Gastroesophageal sphincter (tissue), 4 donors: ENCODE results near the gene BCAR3. TPM values are rescaled to one million over a fixed set of nuclear protein-coding genes. Genes with fewer than 3 reads are reported as not detected.

Experiments
- ATAC-seq: fragments of 150-250 bp; one replicate; pipeline ENCODE4 v1.9.1; 2016; ENCODE audit warnings: mild to moderate bottlenecking, moderate library complexity
- H3K27ac ChIP-seq, 4 donors: fragments of 200-600 bp; sonication (generic) in 3 of 4; 1 replicate in 3 of 4; 2 replicates in 1 of 4; pipeline ENCODE4 v1.5.1; 2016 to 2019
- H3K27me3 ChIP-seq: fragments of 200-600 bp; sonication (generic); one replicate; pipeline ENCODE4 v1.5.1; 2019
- H3K36me3 ChIP-seq, 2 donors: fragments of 200-600 bp; sonication (generic); one replicate each; pipeline ENCODE4 v1.5.1; 2019; ENCODE audit warnings: control low read depth in 1 of 2
- H3K4me1 ChIP-seq, 3 donors: fragments of 200-600 bp; sonication (generic); 1 replicate in 2 of 3; 2 replicates in 1 of 3; pipeline ENCODE4 v1.5.1; 2016 to 2019; ENCODE audit warnings: control low read depth in 2 of 3
- H3K4me3 ChIP-seq, 2 donors: fragments of 200-600 bp; sonication (generic); one replicate each; pipeline ENCODE4 v1.5.1; 2019; ENCODE audit warnings: mild to moderate bottlenecking in 1 of 2, moderate library complexity in 1 of 2
- H3K9me3 ChIP-seq, 3 donors: fragments of 200-600 bp; sonication (generic); one replicate each; pipeline ENCODE4 v1.5.1; 2017 to 2019; ENCODE audit warnings: control low read depth in 2 of 3
- EP300 ChIP-seq: sonication (generic); formaldehyde crosslinking; IDR thresholded peaks from one replicate; pipeline ENCODE4 v1.6.1; 2017; ENCODE audit warnings: antibody characterized with exemption, mild to moderate bottlenecking
- POLR2A ChIP-seq, 2 donors: fragments of 450-650 bp; IDR thresholded peaks; one replicate each; pipeline ENCODE4 v1.6.1; 2017; ENCODE audit warnings: antibody characterized with exemption in 2 of 2, mild to moderate bottlenecking in 2 of 2, moderate library complexity in 1 of 2
- POLR2AphosphoS5 ChIP-seq: sonication (generic); formaldehyde crosslinking; IDR thresholded peaks from one replicate; pipeline ENCODE4 v1.6.1; 2017; ENCODE audit warnings: antibody characterized with exemption
- WGBS, 2 donors: methylation state at CpG; one replicate each; pipeline ENCODE4 v1.1.5; 2018; ENCODE audit warnings: low coverage in 1 of 2; 5-methylcytosine and 5-hydroxymethylcytosine counted together
- total RNA-seq, 4 donors: library from RNA; depleted of rRNA; stranded (reverse); fragments of >200 nt; gene quantifications; one replicate each; pipeline ENCODE4 v1.1.0, GENCODE V29; 2016
- TF ChIP-seq, protein P1 (sequence below), 4 experiments: fragments of 200-600 bp in 2 of 4; fragments of 450-650 bp in 2 of 4; sonication (generic) in 1 of 4; IDR thresholded peaks; one replicate each; pipeline ENCODE4 v1.5.1; 2017 to 2019; ENCODE audit warnings: antibody characterized with exemption in 4 of 4, mild to moderate bottlenecking in 2 of 4, moderate library complexity in 2 of 4

BCAR3 gene
- total RNA-seq, 4 donors from 2014 or later, result 33.9 to 40.2 (median 38.3) TPM

DNA sequence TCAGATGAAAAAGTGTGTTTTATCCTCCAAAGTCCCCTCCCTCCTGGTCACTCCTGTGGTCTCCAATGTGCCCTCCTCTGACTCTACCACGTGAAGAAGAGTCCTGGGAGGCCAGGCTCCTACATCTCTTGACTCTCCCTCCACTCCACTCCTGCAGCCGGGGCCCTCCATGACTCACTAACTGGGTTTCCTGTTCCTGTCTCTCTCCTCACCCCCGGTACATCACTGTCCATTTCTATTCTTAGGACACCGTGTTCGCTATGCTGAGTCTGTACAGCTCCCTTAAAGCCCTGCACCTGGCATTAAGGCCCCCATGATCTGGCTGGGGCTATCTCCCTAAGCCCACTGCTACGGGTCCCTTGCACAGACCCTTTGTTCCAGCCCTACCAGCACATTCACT lies 93.4 kb downstream of the BCAR3 start:
- H3K36me3 ChIP-seq, result peaks cover 0 to 64% of the 10 kb centered on the region in 2 donors
- H3K27me3 ChIP-seq, result no peaks in the 10 kb centered on the region
- H3K27ac ChIP-seq, result no peak overlapping the region
- H3K9me3 ChIP-seq, result no peaks in the 10 kb centered on the region
- H3K4me1 ChIP-seq, result peaks cover 0 to 48% (median 8%) of the 10 kb centered on the region in 3 donors
- H3K4me3 ChIP-seq, result no peak overlapping the region
- 74 to 76% methylated on average over 6 of the region's 6 CpGs for WGBS, 2 donors
- TF ChIP-seq EP300 (no peak), POLR2A (IDR thresholded peaks at IDR 0.05) (no peak), POLR2AphosphoS5 (no peak)
- TF ChIP-seq, protein P1, sequence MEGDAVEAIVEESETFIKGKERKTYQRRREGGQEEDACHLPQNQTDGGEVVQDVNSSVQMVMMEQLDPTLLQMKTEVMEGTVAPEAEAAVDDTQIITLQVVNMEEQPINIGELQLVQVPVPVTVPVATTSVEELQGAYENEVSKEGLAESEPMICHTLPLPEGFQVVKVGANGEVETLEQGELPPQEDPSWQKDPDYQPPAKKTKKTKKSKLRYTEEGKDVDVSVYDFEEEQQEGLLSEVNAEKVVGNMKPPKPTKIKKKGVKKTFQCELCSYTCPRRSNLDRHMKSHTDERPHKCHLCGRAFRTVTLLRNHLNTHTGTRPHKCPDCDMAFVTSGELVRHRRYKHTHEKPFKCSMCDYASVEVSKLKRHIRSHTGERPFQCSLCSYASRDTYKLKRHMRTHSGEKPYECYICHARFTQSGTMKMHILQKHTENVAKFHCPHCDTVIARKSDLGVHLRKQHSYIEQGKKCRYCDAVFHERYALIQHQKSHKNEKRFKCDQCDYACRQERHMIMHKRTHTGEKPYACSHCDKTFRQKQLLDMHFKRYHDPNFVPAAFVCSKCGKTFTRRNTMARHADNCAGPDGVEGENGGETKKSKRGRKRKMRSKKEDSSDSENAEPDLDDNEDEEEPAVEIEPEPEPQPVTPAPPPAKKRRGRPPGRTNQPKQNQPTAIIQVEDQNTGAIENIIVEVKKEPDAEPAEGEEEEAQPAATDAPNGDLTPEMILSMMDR (IDR thresholded peaks at IDR 0.05), result no peak
- no peak for ATAC-seq

DNA sequence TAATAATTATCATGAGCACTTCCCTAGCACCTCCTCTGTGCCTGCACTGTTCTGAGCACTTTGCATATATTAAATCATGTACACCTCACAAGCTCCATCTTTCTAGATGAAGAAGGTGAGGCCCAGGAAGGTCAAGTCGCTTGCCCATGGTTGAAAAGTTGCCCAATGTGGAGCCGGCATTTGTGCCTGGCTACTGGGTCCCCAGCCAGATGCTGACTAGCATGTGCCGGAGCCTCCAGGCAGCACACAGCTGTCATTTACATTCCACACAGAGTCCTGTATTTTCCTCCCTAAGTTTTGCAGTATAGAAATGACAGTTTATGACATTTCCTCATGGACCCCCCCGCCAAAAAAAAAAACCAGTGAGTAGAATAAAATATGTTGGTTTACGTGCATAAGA lies 94.3 kb downstream of the BCAR3 start:
- no peak for ATAC-seq
- WGBS, 2 donors, result 86 to 94% methylated on average over 2 to 5 of the region's 5 CpGs
- no peaks in the 10 kb centered on the region for H3K27me3 ChIP-seq
- H3K9me3 ChIP-seq, result no peaks in the 10 kb centered on the region
- H3K27ac ChIP-seq, result no peak overlapping the region
- no peak overlapping the region for H3K4me3 ChIP-seq
- TF ChIP-seq EP300 (no peak), POLR2AphosphoS5 (no peak)
- TF ChIP-seq, protein P1 (IDR thresholded peaks at IDR 0.05), result no peak
- H3K4me1 ChIP-seq, result peaks cover 0 to 40% (median 8%) of the 10 kb centered on the region in 3 donors
- peaks cover 0 to 72% of the 10 kb centered on the region in 2 donors for H3K36me3 ChIP-seq

DNA sequence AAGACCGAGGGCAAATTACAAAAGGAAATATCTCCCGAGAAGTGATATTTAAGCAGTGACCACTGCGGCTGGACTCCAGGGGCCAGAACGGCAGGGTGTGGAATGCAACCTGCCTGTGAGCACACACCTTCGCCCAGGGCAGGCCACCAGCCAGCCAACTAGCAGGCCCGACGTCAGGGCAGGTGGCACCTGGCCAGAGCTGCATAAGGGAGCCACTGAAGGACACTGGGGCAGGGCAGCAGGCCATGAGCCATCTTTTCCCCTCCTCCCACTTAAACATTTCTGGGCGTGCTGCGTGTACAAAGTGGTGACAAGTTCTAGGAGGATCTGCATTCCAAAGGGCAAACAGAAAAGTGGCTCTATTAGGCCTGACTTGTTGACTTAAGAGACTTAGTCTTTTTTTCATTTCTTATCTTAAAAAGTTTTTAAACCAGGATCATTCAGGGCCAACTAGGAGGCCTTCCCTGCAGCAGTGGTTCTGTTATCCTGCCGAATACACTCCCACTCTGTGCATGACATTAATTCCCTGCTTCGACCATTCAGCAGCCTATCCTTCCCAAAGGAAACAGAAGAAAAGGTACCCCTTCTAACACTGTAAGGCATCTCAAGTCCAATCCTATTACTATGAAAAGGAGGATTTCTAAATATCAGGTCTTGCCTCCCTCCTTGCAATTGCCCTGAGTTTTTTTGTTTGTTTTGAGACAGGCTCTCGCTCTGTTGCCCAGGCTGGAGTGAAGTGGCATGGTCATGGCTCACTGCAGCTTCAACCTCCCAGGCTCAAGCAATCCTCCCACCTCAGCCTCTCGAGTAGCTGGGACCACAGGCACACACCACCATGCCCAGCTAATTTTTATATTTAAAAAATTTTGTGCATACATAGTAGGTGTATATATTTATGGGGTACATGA lies 96.3 kb downstream of the BCAR3 start:
- H3K4me3 ChIP-seq, result no peak overlapping the region
- 59 to 64% methylated on average over 7 to 8 of the region's 13 CpGs for WGBS, 2 donors

DNA sequence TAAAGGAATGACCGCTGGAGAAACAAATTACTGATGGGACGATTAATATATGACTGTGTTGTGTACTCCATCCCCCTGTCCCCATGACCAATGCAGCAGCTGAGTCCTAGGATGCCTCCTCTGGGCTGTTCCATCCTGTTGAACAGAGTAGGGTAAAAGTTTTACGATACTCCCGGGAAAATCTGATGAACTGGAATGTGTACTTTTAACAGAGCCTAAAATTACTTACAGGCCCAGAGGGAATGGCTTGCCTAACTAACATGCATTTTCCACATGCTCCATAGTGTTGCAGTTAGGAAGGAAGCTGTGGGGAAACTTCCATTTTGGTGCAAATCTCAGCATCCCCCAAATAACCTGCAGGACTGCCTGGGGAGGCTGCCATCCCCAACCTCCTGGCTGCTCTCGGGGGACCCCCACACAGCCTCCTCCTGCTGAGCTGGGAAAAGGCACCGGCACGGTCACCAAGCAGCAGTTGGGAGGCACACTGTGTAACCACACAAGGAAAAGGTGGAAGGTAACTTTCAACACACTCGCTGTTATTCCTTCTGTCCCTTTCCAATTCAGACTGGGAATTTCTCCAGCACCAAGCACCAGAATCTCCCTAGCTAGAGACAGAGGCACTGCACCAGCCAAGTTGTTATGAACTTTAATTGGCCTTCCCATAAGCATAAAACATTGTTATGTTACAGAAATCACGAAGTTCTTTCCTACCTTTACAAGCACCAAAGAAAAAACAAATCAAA lies 97.2 kb downstream of the BCAR3 start:
- WGBS, 2 donors, result 58 to 59% methylated on average over 8 to 9 of the region's 9 CpGs
- H3K4me1 ChIP-seq, result peaks cover 0 to 39% (median 9%) of the 10 kb centered on the region in 3 donors
- peaks cover 0 to 80% of the 10 kb centered on the region in 2 donors for H3K36me3 ChIP-seq
- TF ChIP-seq, protein P1 (IDR thresholded peaks at IDR 0.05), result peak in 1 of 4 experiments; percentile 22
- no peak for TF ChIP-seq POLR2A (IDR thresholded peaks at IDR 0.05)
- peak overlapping the region in 3 of 4 donors; percentile 54 to 76 (median 67) for H3K27ac ChIP-seq
- H3K4me3 ChIP-seq, result no peak overlapping the region
- no peaks in the 10 kb centered on the region for H3K9me3 ChIP-seq
- ATAC-seq, result no peak
- H3K27me3 ChIP-seq, result no peaks in the 10 kb centered on the region

More for the DNA sequence above, 96.3 kb downstream of the BCAR3 start:
- no peaks in the 10 kb centered on the region for H3K27me3 ChIP-seq
- H3K4me1 ChIP-seq, result peaks cover 0 to 30% (median 8%) of the 10 kb centered on the region in 3 donors
- peak; percentile 51 for TF ChIP-seq POLR2AphosphoS5
- TF ChIP-seq, protein P1 (IDR thresholded peaks at IDR 0.05), result no peak
- ATAC-seq, result peak; percentile 44
- H3K9me3 ChIP-seq, result no peaks in the 10 kb centered on the region
- H3K36me3 ChIP-seq, result peaks cover 0 to 83% of the 10 kb centered on the region in 2 donors
- peak overlapping the region in 3 of 4 donors; percentile 54 to 76 (median 67) for H3K27ac ChIP-seq
